A673 (cell line): ENCODE results near the gene UBE2J2. TPM values are rescaled to one million over a fixed set of nuclear protein-coding genes. Genes with fewer than 3 reads are reported as not detected.

Experiments
- BruUV-seq: library from RNA; stranded (reverse); fragments of 400-500 nt; replicated peaks from 2 replicates; lab custom pipeline; 2021; lab: Mats Ljungman, UMichigan
- CTCF ChIA-PET: fragments of 300-600 bp; sonication (Branson Sonifier 250); formaldehyde crosslinking; loops from one replicate; lab custom pipeline; 2022; ENCODE audit warnings: antibody characterized with exemption; lab: Charles Lee
- POLR2A ChIA-PET: fragments of 300-600 bp; sonication (Branson Sonifier 250); formaldehyde crosslinking; loops from one replicate; lab custom pipeline; 2022; ENCODE audit warnings: antibody characterized with exemption; ENCODE audit not compliant: low non-redundant PET; lab: Charles Lee
- DNase-seq: peaks from one replicate; pipeline ENCODE4 v3.0.0-alpha.2; 2015; ENCODE audit warnings: low spot score
- H3K27ac ChIP-seq: fragments of 200-600 bp; sonication (generic); 2 replicates; pipeline ENCODE4 v1.5.1; 2016; ENCODE audit warnings: mixed run types, low read depth, mild to moderate bottlenecking, mixed read lengths, antibody characterized with exemption, low read length; ENCODE audit not compliant: poor library complexity, severe bottlenecking
- H3K27me3 ChIP-seq: fragments of 200-600 bp; sonication (generic); replicated peaks from 2 replicates; pipeline ENCODE4 v1.6.1; 2017; ENCODE audit warnings: mixed run types, low read depth, mild to moderate bottlenecking, mixed read lengths, antibody characterized with exemption, low read length; ENCODE audit not compliant: insufficient read depth, poor library complexity
- H3K36me3 ChIP-seq: fragments of 200-600 bp; sonication (generic); 2 replicates; pipeline ENCODE4 v1.6.1; 2016; ENCODE audit warnings: mixed run types, mild to moderate bottlenecking, mixed read lengths, antibody characterized with exemption, low read length; ENCODE audit not compliant: insufficient read depth, poor library complexity, severe bottlenecking
- H3K4me1 ChIP-seq: fragments of 200-600 bp; sonication (generic); 2 replicates; pipeline ENCODE4 v1.6.1; 2017; ENCODE audit warnings: mixed run types, mild to moderate bottlenecking, mixed read lengths, antibody characterized with exemption, low read length; ENCODE audit not compliant: insufficient read depth, poor library complexity, severe bottlenecking
- H3K4me3 ChIP-seq: fragments of 200-600 bp; sonication (generic); 2 replicates; pipeline ENCODE4 v1.5.1; 2016; ENCODE audit warnings: low read depth, mixed run types, mild to moderate bottlenecking, mixed read lengths, low read length; ENCODE audit not compliant: poor library complexity, severe bottlenecking
- H3K9me3 ChIP-seq: fragments of 200-600 bp; sonication (generic); 2 replicates; pipeline ENCODE4 v1.6.1; 2016; ENCODE audit warnings: mixed run types, low read depth, mild to moderate bottlenecking, mixed read lengths, antibody characterized with exemption, low read length; ENCODE audit not compliant: poor library complexity, severe bottlenecking
- CTCF ChIP-seq: fragments of 300-800, 200-600 bp; sonication (generic); conservative IDR thresholded peaks from 2 replicates; pipeline ENCODE4 v1.5.1; 2017; ENCODE audit warnings: low read depth, mild to moderate bottlenecking, antibody characterized with exemption, low read length, moderate library complexity, mixed read lengths
- EZH2 ChIP-seq: fragments of 200-600 bp; sonication (generic); IDR thresholded peaks from 2 replicates; pipeline ENCODE4 v1.6.1; 2017; ENCODE audit warnings: borderline replicate concordance, low read depth, mild to moderate bottlenecking, mixed read lengths, antibody characterized with exemption, low read length; ENCODE audit not compliant: poor library complexity, severe bottlenecking
- intact Hi-C: fragments of 100-400 bp; cut with micrococcal nuclease; formaldehyde crosslinking; loops from one replicate; pipeline ENCODE4 v1.10.0; 2022; ENCODE audit not compliant: unreplicated experiment
- total RNA-seq: library from RNA; stranded (reverse); gene quantifications from 2 replicates; pipeline ENCODE4 v1.2.3, GENCODE V29; 2021

Gene UBE2J2
- total RNA-seq, 1 experiment from 2014 or later: 92.8 TPM

DNA sequence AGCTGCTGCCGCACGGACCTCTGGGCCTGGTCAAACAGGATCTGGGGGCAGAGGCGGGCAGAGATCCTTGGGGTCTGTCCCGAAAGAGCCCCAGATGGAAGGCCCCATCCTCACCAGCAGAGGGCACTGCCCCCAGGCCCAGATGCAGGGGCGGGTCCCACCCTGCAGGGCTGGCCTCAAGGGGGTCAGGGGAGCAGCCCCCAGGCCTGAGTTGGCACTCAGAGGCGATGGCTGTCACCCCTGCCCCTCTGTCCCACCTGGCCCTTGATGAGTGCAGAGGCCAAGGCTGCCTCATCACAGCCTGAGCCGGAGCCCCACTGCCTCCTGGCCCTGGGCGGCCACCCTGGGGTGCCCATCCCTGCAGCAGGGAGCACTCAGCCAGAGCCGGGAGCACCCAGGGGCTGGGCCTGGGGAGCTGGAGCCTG, 28.4 kb upstream of the UBE2J2 start:
- peaks cover 27% of the 10 kb centered on the region for H3K4me1 ChIP-seq
- BruUV-seq: no TSS peak
- H3K4me3 ChIP-seq: no peak overlapping the region
- H3K27ac ChIP-seq: no peak overlapping the region
- no peak for DNase-seq
- CTCF ChIA-PET: no interaction called here
- intact Hi-C loops: loop anchor here (10.0 kb wide), 1 partner anchor 277 kb away; the partner anchor contains the start of gene AGRN
- no peaks in the 10 kb centered on the region for H3K9me3 ChIP-seq
- H3K36me3 ChIP-seq: no peaks in the 10 kb centered on the region
- H3K27me3 ChIP-seq: no peaks in the 10 kb centered on the region
- POLR2A ChIA-PET: no interaction called here
- TF ChIP-seq CTCF (peak; percentile 62), EZH2 (no peak)

GRCh38 chr1:1300352-1300739, 26.7 kb upstream of the UBE2J2 start:
- ChIA-PET POLR2A (no interaction called here), CTCF (no interaction called here)
- Histone ChIP-seq H3K9me3 (no peaks in the 10 kb centered on the region), H3K27me3 (no peaks in the 10 kb centered on the region), H3K36me3 (no peaks in the 10 kb centered on the region), H3K4me1 (peaks cover 16% of the 10 kb centered on the region), H3K4me3 (no peak overlapping the region), H3K27ac (no peak overlapping the region)
- BruUV-seq: no TSS peak
- TF ChIP-seq EZH2: no peak
- peak; percentile 9; the same call in 1 of the 2 replicates for TF ChIP-seq CTCF
- no peak for DNase-seq
- intact Hi-C loops: loop anchor here (10.0 kb wide), 1 partner anchor 276 kb away; the partner anchor contains the start of gene AGRN

- no TSS peak for BruUV-seq
- TF ChIP-seq EZH2 (no peak), CTCF (peak; percentile 48)
- H3K4me3 ChIP-seq: no peak overlapping the region
- H3K27ac ChIP-seq: no peak overlapping the region
- ChIA-PET POLR2A (no interaction called here), CTCF (no interaction called here)
- H3K27me3 ChIP-seq: no peaks in the 10 kb centered on the region
- intact Hi-C loops: loop anchor here (10.0 kb wide), 1 partner anchor 275 kb away; the partner anchor contains the start of gene AGRN
- no peaks in the 10 kb centered on the region for H3K36me3 ChIP-seq
- no peaks in the 10 kb centered on the region for H3K9me3 ChIP-seq
- no peak for DNase-seq
- peaks cover 11% of the 10 kb centered on the region for H3K4me1 ChIP-seq
These were observed 26.2 kb upstream of the UBE2J2 start for GRCh38 chr1:1299686-1300351.
